ENCODE measurements around the gene SERPINF2. TPM values are rescaled to one million over a fixed set of nuclear protein-coding genes. Genes with fewer than 3 reads are reported as not detected.

The SERPINF2 gene
- polyA plus RNA-seq, 1 donor from 2014 or later: not detected

DNA sequence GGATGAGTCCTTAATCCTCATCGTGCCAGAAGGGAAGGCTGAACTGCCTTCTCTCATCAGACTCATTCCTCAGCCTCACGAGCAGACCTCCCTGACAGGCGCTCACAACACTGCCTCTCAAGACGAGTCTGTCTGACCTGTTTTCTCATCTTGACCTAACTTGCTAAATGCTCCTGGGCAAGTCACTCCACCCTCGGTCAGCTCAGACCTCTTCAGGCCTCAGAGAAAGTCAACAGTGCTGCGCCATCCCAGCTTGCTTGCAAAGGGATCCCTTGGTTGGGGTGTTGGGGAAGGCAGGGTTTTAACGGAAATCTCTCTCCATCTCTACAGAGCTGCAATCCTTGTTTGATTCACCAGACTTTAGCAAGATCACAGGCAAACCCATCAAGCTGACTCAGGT, 34.2 kb downstream of the SERPINF2 start:
- no peaks in the 10 kb centered on the region for H4K20me1 ChIP-seq (ENCODE audit: insufficient read depth)
- H3K79me2 ChIP-seq (replicated peaks; ENCODE audit: insufficient read depth, low read length): no peaks in the 10 kb centered on the region
- no peaks in the 10 kb centered on the region for H3K9me2 ChIP-seq (ENCODE audit: insufficient read depth, low read length)
- H3K27me3 ChIP-seq (ENCODE audit: insufficient read depth, low read depth, low read length): no peaks in the 10 kb centered on the region
- H3K36me3 ChIP-seq (ENCODE audit: insufficient read depth, low read length): no peaks in the 10 kb centered on the region
- no peak overlapping the region for H3K9ac ChIP-seq (ENCODE audit: low read length)
- no peak overlapping the region for H3K4me3 ChIP-seq (ENCODE audit: low read length)
- no peaks in the 10 kb centered on the region for H3F3A ChIP-seq (ENCODE audit: insufficient read depth, low read length, poor library complexity, severe bottlenecking)
- no peak overlapping the region for H3K4me2 ChIP-seq (ENCODE audit: low read length)
- H3K27ac ChIP-seq (ENCODE audit: low read length): no peak overlapping the region
- no peaks in the 10 kb centered on the region for H3K9me3 ChIP-seq (ENCODE audit: low read length)
- H2AFZ ChIP-seq (ENCODE audit: low read depth, low read length): no peak overlapping the region
- TF ChIP-seq EZH2 (IDR thresholded peaks at IDR 0.05; ENCODE audit: borderline replicate concordance, insufficient read depth, low read length, poor library complexity, severe bottlenecking) (no peak), SMC3 (conservative IDR thresholded peaks at IDR 0.05; ENCODE audit: poor library complexity) (no peak), RAD21 (conservative IDR thresholded peaks at IDR 0.05) (no peak), MXI1 (conservative IDR thresholded peaks at IDR 0.05; ENCODE audit: poor library complexity, severe bottlenecking) (no peak), TAF1 (IDR thresholded peaks at IDR 0.05; ENCODE audit: low read depth) (no peak), POLR2AphosphoS5 (IDR thresholded peaks at IDR 0.05) (no peak), EP300 (conservative IDR thresholded peaks at IDR 0.05; ENCODE audit: poor library complexity, severe bottlenecking) (no peak)
- TF ChIP-seq, protein P1, sequence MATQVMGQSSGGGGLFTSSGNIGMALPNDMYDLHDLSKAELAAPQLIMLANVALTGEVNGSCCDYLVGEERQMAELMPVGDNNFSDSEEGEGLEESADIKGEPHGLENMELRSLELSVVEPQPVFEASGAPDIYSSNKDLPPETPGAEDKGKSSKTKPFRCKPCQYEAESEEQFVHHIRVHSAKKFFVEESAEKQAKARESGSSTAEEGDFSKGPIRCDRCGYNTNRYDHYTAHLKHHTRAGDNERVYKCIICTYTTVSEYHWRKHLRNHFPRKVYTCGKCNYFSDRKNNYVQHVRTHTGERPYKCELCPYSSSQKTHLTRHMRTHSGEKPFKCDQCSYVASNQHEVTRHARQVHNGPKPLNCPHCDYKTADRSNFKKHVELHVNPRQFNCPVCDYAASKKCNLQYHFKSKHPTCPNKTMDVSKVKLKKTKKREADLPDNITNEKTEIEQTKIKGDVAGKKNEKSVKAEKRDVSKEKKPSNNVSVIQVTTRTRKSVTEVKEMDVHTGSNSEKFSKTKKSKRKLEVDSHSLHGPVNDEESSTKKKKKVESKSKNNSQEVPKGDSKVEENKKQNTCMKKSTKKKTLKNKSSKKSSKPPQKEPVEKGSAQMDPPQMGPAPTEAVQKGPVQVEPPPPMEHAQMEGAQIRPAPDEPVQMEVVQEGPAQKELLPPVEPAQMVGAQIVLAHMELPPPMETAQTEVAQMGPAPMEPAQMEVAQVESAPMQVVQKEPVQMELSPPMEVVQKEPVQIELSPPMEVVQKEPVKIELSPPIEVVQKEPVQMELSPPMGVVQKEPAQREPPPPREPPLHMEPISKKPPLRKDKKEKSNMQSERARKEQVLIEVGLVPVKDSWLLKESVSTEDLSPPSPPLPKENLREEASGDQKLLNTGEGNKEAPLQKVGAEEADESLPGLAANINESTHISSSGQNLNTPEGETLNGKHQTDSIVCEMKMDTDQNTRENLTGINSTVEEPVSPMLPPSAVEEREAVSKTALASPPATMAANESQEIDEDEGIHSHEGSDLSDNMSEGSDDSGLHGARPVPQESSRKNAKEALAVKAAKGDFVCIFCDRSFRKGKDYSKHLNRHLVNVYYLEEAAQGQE (IDR thresholded peaks at IDR 0.05; ENCODE audit: borderline replicate concordance): no peak
- TF ChIP-seq, protein P2, sequence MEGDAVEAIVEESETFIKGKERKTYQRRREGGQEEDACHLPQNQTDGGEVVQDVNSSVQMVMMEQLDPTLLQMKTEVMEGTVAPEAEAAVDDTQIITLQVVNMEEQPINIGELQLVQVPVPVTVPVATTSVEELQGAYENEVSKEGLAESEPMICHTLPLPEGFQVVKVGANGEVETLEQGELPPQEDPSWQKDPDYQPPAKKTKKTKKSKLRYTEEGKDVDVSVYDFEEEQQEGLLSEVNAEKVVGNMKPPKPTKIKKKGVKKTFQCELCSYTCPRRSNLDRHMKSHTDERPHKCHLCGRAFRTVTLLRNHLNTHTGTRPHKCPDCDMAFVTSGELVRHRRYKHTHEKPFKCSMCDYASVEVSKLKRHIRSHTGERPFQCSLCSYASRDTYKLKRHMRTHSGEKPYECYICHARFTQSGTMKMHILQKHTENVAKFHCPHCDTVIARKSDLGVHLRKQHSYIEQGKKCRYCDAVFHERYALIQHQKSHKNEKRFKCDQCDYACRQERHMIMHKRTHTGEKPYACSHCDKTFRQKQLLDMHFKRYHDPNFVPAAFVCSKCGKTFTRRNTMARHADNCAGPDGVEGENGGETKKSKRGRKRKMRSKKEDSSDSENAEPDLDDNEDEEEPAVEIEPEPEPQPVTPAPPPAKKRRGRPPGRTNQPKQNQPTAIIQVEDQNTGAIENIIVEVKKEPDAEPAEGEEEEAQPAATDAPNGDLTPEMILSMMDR (IDR thresholded peaks at IDR 0.05; ENCODE audit: poor library complexity, severe bottlenecking): no peak

DNA sequence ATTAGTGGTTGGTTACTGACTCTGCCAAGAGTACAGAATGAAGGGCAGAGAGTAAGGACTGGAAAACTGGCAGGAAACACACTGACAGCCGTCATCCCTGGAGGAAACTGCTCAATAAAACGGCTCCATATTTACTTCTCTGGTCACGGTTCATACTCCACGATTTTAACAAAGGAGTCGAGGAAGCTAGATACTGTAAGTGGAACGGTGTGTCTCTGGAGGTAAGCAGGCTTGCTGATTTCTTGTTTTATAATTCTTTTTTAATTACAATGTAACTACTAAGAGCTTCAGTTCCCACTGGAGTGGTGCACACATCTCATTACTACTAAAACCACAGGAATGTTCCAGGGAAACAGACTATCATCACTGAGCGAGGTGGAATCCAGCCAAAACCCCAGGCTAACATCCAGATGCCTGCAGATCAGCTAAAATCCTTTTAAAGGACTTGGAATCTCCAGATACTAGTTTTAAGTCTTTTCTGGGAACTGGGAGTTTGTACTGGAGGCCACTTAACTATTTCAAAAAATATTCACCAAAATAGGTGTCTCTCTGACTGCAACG, 37.0 kb downstream of the SERPINF2 start:
- Histone ChIP-seq H3K9me3 (ENCODE audit: low read length) (no peaks in the 10 kb centered on the region), H3K27me3 (ENCODE audit: insufficient read depth, low read depth, low read length) (no peaks in the 10 kb centered on the region), H3F3A (ENCODE audit: insufficient read depth, low read length, poor library complexity, severe bottlenecking) (no peaks in the 10 kb centered on the region), H2AFZ (ENCODE audit: low read depth, low read length) (no peak overlapping the region), H3K79me2 (replicated peaks; ENCODE audit: insufficient read depth, low read length) (no peaks in the 10 kb centered on the region), H4K20me1 (ENCODE audit: insufficient read depth) (no peaks in the 10 kb centered on the region), H3K4me3 (ENCODE audit: low read length) (no peak overlapping the region), H3K9me2 (ENCODE audit: insufficient read depth, low read length) (no peaks in the 10 kb centered on the region), H3K4me2 (ENCODE audit: low read length) (no peak overlapping the region), H3K27ac (ENCODE audit: low read length) (no peak overlapping the region), H3K36me3 (ENCODE audit: insufficient read depth, low read length) (no peaks in the 10 kb centered on the region), H3K9ac (ENCODE audit: low read length) (no peak overlapping the region)
- no peak for TF ChIP-seq EZH2 (IDR thresholded peaks at IDR 0.05; ENCODE audit: borderline replicate concordance, insufficient read depth, low read length, poor library complexity, severe bottlenecking)
- no peak for TF ChIP-seq SMC3 (conservative IDR thresholded peaks at IDR 0.05; ENCODE audit: poor library complexity)
- TF ChIP-seq RAD21 (conservative IDR thresholded peaks at IDR 0.05): no peak
- TF ChIP-seq POLR2AphosphoS5 (IDR thresholded peaks at IDR 0.05): no peak
- TF ChIP-seq, protein P1 (IDR thresholded peaks at IDR 0.05; ENCODE audit: borderline replicate concordance): no peak

Measured in neural cell (in vitro differentiated cells).